Measurements from ENCODE around the gene SPTA1. TPM values are rescaled to one million over a fixed set of nuclear protein-coding genes. Genes with fewer than 3 reads are reported as not detected.
"Not testable (repeated sequence)": the region's sequence is repeated elsewhere in the genome, so short reads cannot be mapped to it uniquely, and the experiment has no call there.

SPTA1 gene
- total RNA-seq, 4 donors from 2014 or later, result 0.02 to 0.03 TPM; not detected in 2

GRCh38 chr1:158706096-158706495 is 19.6 kb upstream of the SPTA1 start:
- Histone ChIP-seq H3K4me3 (no peak overlapping the region), H3K27ac (no peak overlapping the region), H3K36me3 (no peaks in the 10 kb centered on the region), H3K9me3 (no peaks in the 10 kb centered on the region), H3K27me3 (no peaks in the 10 kb centered on the region), H3K4me1 (no peaks in the 10 kb centered on the region)
- ATAC-seq (no peak), DNase-seq (no peak)
- in situ Hi-C loops (cut with MboI; ENCODE audit: low sequenced_read_pairs in 4 of 4), result no loop called here
- intact Hi-C loops (cut with DNase I; ENCODE audit: low total_unique reads), result no loop called here
- TF ChIP-seq, protein P1, sequence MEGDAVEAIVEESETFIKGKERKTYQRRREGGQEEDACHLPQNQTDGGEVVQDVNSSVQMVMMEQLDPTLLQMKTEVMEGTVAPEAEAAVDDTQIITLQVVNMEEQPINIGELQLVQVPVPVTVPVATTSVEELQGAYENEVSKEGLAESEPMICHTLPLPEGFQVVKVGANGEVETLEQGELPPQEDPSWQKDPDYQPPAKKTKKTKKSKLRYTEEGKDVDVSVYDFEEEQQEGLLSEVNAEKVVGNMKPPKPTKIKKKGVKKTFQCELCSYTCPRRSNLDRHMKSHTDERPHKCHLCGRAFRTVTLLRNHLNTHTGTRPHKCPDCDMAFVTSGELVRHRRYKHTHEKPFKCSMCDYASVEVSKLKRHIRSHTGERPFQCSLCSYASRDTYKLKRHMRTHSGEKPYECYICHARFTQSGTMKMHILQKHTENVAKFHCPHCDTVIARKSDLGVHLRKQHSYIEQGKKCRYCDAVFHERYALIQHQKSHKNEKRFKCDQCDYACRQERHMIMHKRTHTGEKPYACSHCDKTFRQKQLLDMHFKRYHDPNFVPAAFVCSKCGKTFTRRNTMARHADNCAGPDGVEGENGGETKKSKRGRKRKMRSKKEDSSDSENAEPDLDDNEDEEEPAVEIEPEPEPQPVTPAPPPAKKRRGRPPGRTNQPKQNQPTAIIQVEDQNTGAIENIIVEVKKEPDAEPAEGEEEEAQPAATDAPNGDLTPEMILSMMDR (IDR thresholded peaks at IDR 0.05 in 4 of 5, conservative IDR thresholded peaks at IDR 0.05 in 1 of 5), result no peak
- TF ChIP-seq POLR2A (IDR thresholded peaks at IDR 0.05), result no peak

DNA sequence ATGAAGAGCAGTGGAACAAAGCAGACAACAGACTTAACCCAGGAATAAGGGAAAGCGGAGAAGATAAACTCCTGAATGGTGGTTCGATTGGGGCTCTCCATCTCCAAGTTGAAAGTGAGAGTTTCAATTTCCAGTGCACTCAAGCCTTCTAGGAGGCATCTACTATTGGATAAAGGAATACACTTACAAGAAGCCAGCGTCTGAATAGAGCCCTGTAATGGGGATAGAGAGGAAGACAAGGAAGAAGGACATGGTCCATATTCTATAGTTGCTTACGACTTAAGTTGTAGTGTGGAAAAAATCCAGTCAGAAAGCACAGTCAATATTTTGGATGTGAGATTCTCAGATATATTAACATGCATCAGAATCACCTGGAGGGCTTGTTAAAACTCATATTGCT is 14.0 kb upstream of the SPTA1 start, which contains the start of gene OR6K2:
Gene OR6K2 (minus strand): TSS at position 101 of the 400 bp plus-strand sequence. CDS start 0 bp downstream, at position 101.
- no peaks in the 10 kb centered on the region for H3K9me3 ChIP-seq
- ATAC-seq (no peak), DNase-seq (no peak)
- H3K4me1 ChIP-seq, result no peaks in the 10 kb centered on the region
- H3K27ac ChIP-seq, result no peak within 1 kb of the TSS
- in situ Hi-C loops (cut with MboI; ENCODE audit: low sequenced_read_pairs in 4 of 4) (no loop called here), intact Hi-C loops (cut with DNase I; ENCODE audit: low total_unique reads) (no loop called here)
- H3K36me3 ChIP-seq, result no peaks in the 10 kb centered on the region
- no peak within 1 kb of the TSS for H3K4me3 ChIP-seq
- H3K27me3 ChIP-seq, result no peaks in the 10 kb centered on the region
- TF ChIP-seq, protein P1 (IDR thresholded peaks at IDR 0.05 in 4 of 5, conservative IDR thresholded peaks at IDR 0.05 in 1 of 5), result no peak
- no peak for TF ChIP-seq POLR2A (IDR thresholded peaks at IDR 0.05)

GRCh38 chr1:158694596-158694995 is 8.1 kb upstream of the SPTA1 start:
- H3K36me3 ChIP-seq, result no peaks in the 10 kb centered on the region
- ATAC-seq, result no peak
- no peaks in the 10 kb centered on the region for H3K4me1 ChIP-seq
- H3K27me3 ChIP-seq, result no peaks in the 10 kb centered on the region
- in situ Hi-C loops (cut with MboI; ENCODE audit: low sequenced_read_pairs in 4 of 4), result no loop called here
- no peak for TF ChIP-seq POLR2A (IDR thresholded peaks at IDR 0.05)
- TF ChIP-seq, protein P1 (IDR thresholded peaks at IDR 0.05 in 4 of 5, conservative IDR thresholded peaks at IDR 0.05 in 1 of 5), result no peak
- intact Hi-C loops (cut with DNase I; ENCODE audit: low total_unique reads), result no loop called here
- no peak overlapping the region for H3K27ac ChIP-seq
- H3K9me3 ChIP-seq, result no peaks in the 10 kb centered on the region
- no peak for DNase-seq
- no peak overlapping the region for H3K4me3 ChIP-seq

GRCh38 chr1:158692356-158692755 is 5.8 kb upstream of the SPTA1 start:
- intact Hi-C loops (cut with DNase I; ENCODE audit: low total_unique reads), result no loop called here
- DNase-seq (no peak), ATAC-seq (no peak)
- no peaks in the 10 kb centered on the region for H3K27me3 ChIP-seq
- in situ Hi-C loops (cut with MboI; ENCODE audit: low sequenced_read_pairs in 4 of 4), result no loop called here
- TF ChIP-seq, protein P1 (IDR thresholded peaks at IDR 0.05 in 4 of 5, conservative IDR thresholded peaks at IDR 0.05 in 1 of 5), result no peak
- TF ChIP-seq POLR2A (IDR thresholded peaks at IDR 0.05), result no peak
- H3K9me3 ChIP-seq, result no peaks in the 10 kb centered on the region
- H3K36me3 ChIP-seq, result no peaks in the 10 kb centered on the region
- H3K4me1 ChIP-seq, result no peaks in the 10 kb centered on the region
- no peak overlapping the region for H3K4me3 ChIP-seq
- H3K27ac ChIP-seq, result no peak overlapping the region

DNA sequence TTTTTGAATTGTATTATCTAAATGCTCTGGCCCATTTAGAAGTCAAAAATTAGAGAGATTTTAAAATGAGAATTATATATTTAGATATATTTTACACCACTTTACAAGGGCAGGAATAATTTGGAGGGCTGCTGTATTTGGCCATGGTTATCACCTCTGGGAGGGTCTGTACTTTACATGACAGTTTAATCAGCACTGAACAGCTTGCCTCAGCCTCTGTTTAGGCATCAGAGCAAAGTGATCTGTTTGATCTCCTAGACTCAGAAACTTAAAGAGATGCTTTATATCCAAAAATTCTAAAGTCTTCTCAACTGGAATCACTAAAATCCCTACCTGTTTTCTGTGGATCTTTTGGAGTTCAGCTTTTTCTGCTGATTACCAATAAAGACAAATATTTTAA is 5.4 kb upstream of the SPTA1 start:
- H3K9me3 ChIP-seq, result no peaks in the 10 kb centered on the region
- in situ Hi-C loops (cut with MboI; ENCODE audit: low sequenced_read_pairs in 4 of 4), result no loop called here
- no peak for ATAC-seq
- H3K4me3 ChIP-seq, result no peak overlapping the region
- no peaks in the 10 kb centered on the region for H3K27me3 ChIP-seq
- intact Hi-C loops (cut with DNase I; ENCODE audit: low total_unique reads), result no loop called here
- H3K36me3 ChIP-seq, result no peaks in the 10 kb centered on the region
- TF ChIP-seq, protein P1 (IDR thresholded peaks at IDR 0.05 in 4 of 5, conservative IDR thresholded peaks at IDR 0.05 in 1 of 5), result no peak
- no peak for TF ChIP-seq POLR2A (IDR thresholded peaks at IDR 0.05)
- no peaks in the 10 kb centered on the region for H3K4me1 ChIP-seq
- no peak for DNase-seq
- H3K27ac ChIP-seq, result no peak overlapping the region

- H3K36me3 ChIP-seq; ATAC-seq; H3K4me3 ChIP-seq; intact Hi-C loops (cut with DNase I; ENCODE audit: low total_unique reads); in situ Hi-C loops (cut with MboI; ENCODE audit: low sequenced_read_pairs in 4 of 4); DNase-seq; H3K27ac ChIP-seq; H3K27me3 ChIP-seq; H3K9me3 ChIP-seq; H3K4me1 ChIP-seq: not testable (repeated sequence)
These were observed 4.6 kb upstream of the SPTA1 start for GRCh38 chr1:158691149-158691548.
